GM08714 (cell line): Measurements from ENCODE around the gene TBL1XR1.

ENCODE experiments used
- H3K4me3 ChIP-seq: fragments of 200-500 bp; sonication (Bioruptor generic); 2 replicates; pipeline ENCODE4 v1.5.1; 2014; ENCODE audit warnings: mild to moderate bottlenecking, low read length, inconsistent platforms
- ZNF274 ChIP-seq: IDR thresholded peaks from 2 replicates; pipeline ENCODE4 v1.6.1; 2012; ENCODE audit warnings: mild to moderate bottlenecking, low read depth, low read length

Gene TBL1XR1

DNA sequence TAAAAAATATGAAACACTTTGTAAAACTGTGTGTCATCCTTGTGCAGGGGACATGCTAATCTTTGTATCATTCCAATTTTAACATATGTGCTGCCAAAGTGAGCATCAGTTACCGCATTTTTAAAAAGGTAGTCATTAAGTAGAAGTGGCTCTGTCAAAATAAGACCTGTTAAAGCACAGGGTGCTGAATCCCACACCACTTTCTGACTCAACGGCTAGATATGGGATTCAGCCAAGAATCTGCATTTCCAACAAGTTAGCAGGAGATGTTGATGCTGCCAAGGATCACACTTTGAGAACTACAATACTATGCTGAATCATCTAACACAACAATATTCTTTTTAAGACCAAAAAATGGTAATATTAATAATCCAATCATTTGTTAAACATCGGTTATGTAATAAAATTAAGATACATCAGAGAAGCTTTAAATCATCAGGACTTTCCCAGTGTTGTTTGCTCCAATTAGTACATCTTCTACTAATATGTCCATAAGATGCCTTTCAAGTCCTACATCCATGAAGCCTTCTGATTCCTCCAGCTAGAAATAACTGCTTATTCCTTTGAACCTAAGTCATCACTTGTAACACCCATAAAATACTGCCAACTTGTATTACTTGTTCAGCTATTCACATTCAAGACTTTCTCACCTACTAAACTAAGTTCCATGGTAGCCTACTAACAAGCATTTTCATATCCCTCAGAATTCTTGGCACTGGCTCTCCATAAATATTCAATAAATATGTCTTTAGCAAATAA lies 71.1 kb downstream of the TBL1XR1 start:
- H3K4me3 ChIP-seq, result no peak overlapping the region
- TF ChIP-seq ZNF274, result no peak

DNA sequence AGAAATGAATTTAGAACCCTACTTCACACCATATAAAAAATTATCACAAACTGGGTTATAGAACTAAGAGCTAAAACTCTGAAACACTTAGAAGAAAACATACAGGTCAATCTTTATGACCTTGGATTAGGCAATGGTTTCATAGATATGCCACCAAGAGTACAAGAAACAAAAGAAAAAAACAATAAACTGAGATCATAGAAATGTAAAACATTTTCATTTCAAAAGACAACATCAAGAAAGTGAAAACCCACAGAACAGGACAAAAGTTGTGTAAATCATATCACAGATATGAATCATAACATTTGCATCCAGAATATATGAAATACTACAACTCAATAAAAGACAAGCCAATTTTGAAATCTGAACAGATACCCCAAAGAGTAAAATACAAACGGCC lies 72.4 kb downstream of the TBL1XR1 start:
- H3K4me3 ChIP-seq, result no peak overlapping the region
- no peak for TF ChIP-seq ZNF274

DNA sequence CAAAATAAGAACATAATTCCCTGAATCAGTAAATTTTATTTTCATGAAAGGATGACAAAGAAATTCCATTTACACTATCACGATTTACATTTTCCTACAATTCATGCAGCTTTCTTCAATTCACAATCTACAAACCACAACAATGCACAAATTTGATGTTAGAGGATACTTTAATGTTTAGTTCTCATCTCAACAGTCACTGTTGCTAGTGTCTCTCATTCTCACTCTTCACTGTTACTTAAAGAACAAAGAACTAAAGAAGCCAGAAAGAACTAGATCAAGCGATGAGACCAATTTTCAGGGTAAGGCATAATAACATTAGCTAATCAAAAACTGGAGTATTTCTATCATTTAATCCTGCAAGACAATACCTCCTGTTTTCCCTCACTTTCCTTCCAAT lies 73.5 kb downstream of the TBL1XR1 start:
- no peak for TF ChIP-seq ZNF274

GRCh38 chr3:177122183-177122856 lies 75.0 kb downstream of the TBL1XR1 start:
- no peak for TF ChIP-seq ZNF274
- H3K4me3 ChIP-seq, result no peak overlapping the region

More for the DNA sequence above, 73.5 kb downstream of the TBL1XR1 start:
- no peak overlapping the region for H3K4me3 ChIP-seq

DNA sequence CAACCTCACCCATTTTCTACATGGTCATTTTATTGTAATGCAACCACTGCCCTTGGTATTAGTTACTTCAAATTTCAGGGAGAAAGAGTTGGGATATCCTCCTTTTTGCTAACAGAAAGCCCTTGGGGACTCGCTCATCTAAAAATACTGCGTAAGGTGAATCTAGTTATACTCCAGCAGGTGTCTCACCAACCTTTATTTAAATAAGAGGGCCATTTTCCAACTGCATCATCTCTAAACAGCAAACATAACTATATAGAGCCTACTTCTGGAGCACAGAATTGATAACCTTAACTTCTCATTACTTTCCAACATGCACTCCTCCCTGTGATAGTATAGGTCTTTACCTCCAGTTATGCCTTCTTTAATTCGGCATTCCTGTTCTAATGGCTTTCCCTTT lies 77.5 kb downstream of the TBL1XR1 start:
- H3K4me3 ChIP-seq, result no peak overlapping the region
- no peak for TF ChIP-seq ZNF274

DNA sequence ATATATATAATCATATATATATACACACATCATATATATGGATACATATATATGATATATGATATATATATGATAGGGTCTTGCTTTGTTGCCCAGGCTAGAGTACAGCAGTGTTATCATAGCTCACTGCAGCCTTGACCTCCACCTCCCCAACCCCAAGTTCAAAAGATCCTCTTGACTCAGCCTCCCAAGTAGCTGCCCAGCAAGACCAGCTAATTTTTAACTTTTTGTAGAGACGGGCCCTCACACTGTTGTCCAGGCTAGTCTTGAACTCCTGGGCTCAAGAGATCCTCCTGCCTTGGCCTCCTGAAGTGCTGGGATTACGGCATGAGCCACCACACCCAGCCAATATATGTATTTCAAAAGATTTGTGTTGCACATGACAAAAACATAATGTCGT lies 83.0 kb downstream of the TBL1XR1 start:
- TF ChIP-seq ZNF274, result no peak
- H3K4me3 ChIP-seq, result no peak overlapping the region

GRCh38 chr3:177111541-177111949 lies 85.7 kb downstream of the TBL1XR1 start:
- H3K4me3 ChIP-seq, result no peak overlapping the region
- TF ChIP-seq ZNF274, result no peak

DNA sequence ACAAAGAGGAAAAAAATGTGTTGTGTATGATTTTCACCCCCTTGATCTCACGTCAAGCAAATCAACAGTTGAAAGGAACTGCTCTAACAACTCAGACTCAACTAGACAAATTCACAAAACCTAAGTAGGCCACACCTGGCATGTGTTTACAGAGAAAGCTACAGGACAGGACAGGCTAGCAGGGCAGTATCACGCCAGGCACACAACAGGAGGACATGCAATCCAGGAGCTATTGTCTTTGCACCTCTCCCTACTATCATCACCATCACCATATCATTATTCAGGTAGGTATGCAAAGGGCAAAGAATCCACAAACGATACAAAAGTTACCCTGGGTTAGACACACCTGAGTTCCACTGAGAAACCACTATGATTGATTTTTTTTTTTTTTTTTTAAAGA lies 86.4 kb downstream of the TBL1XR1 start:
- no peak overlapping the region for H3K4me3 ChIP-seq
- TF ChIP-seq ZNF274, result no peak

DNA sequence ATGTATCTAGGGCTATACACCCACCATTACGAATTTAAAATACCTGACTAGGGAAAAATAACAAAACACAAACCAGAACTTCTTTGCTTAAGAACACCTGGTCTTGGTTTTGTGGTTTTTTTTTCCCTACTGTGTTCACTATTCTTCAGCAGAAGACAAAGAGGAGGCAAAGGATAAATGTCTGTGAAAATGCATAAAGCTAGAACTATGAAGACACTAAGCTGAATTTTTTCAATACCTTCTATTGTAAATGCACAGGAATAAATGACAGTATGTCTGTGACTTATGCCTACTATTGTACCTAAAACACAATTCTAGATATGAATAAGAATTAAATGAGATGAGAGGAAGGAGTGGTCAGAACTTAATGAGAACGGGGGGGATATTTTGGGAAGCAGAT lies 86.9 kb downstream of the TBL1XR1 start:
- no peak for TF ChIP-seq ZNF274
- H3K4me3 ChIP-seq, result no peak overlapping the region

DNA sequence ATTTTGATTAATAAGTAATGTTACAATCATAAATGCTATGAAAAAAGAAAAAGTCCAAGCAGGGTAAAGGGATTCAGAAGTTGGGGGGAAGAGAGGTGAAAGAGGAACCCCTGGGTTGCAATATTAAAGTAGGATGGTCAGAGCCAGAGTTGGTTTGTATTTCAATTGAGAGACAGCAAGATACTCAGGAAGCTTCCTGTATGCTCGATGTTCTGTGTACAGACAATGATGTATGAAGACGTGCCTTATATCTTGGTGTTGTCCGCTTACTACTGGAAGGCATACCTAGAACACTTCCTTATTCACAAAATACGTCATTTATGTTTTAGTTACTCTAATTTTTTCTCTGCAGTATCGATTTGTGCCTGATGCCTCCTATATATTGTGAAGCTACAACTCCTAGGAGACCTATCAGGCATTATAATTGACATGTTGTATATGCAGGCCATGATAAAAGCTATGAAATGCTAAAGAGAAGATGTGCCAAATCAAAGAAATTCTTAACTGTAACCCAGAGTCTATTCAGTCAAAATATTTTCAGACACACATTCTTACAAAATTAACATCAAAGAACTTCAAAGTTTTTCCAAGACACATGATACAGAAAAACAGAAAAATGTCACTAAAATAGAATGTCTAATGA lies 87.5 kb downstream of the TBL1XR1 start:
- no peak overlapping the region for H3K4me3 ChIP-seq
- TF ChIP-seq ZNF274, result no peak

DNA sequence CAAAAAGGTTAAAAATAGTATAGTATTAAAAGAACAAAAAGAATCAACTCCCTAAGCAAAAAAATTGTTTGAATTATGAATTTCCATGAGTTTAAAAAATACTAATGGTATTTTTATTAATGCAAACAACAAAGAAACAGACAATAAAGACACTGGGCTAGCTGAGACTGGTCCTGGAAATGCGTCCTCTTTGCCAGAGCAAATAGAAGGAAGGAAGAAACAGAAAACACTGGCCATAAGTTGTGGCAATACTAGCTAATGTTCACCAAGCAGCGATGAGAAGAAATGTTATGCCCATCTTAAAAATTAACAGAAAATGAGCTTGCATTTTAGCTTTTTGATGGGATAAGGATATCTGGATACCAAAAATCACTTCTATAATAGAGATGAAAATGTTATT lies 88.6 kb downstream of the TBL1XR1 start:
- no peak for TF ChIP-seq ZNF274
- no peak overlapping the region for H3K4me3 ChIP-seq

DNA sequence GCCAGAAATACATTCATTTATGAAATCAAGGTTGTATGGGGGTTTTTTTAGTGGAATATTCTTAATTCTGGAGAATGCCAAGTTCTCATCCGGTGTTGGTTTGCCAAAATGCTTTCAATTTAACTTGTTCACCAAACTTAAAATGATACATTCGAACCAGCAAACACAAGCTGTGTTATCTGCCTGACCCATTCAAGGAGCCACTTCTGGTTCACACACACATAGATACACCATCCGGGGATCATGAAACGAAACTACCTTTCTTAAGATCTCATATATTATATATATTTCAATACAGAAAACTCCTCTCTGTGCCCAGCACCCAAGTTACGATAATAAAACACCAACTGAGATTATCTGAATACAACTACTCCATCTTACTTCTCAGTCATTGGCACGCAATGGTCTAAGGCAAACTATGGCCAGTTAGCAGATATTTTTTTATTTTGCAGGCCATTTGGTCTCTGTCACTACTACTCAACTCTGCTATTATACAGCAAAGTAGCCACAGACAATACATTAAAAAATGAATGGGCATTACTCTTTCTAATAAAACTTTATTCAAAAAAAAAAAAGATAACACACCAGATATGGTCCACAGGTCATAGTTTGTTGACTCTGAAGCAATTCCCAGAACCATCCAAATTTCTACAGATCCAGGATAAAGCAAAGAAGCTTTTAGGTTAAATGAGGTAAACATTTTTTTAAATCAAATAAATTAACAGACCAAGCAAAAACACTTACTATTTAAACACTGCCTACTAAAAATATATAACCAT lies 89.6 kb downstream of the TBL1XR1 start:
- TF ChIP-seq ZNF274, result no peak
- no peak overlapping the region for H3K4me3 ChIP-seq

DNA sequence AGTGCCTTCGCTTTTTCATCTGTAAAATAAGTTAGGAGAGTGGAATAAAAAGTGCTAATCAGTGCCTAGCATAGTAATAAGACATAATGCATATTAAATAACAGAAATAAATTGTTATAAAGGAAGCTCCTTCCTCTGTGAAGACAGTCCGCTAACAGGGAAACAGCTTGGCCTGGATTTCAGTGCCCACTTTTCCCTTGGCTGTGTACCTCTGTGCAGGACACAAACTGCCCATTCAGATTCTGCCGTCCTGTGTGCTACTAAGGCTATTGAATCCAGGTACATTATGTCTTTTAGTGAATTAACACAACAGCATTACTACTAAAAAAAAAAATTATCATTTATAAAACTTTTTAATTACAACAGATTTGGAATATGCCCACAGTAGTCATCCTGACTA lies 90.7 kb downstream of the TBL1XR1 start:
- TF ChIP-seq ZNF274, result no peak
- no peak overlapping the region for H3K4me3 ChIP-seq

DNA sequence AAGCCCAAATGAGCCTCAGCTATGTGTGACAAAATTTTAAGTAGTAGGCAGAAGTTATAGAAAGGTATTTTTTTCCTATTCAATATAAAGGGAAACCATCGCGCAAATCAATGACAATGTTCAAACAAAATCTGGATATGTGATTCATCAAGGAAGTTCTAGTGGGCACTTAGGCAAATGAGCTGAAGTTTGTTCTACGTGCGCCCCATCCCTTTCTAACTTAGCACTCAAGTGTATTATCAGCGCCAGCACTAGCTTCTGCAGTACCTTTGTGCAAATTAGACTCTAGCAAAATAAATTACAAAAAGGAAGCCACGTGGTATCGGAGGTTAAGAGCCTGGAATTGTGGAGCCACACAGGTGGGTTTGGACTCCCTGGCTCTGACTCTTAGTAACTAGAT lies 91.1 kb downstream of the TBL1XR1 start:
- no peak for TF ChIP-seq ZNF274
- H3K4me3 ChIP-seq, result no peak overlapping the region
